Tibial nerve (tissue), 4 donors: Measurements from ENCODE around the gene COA3. TPM values are rescaled to one million over a fixed set of nuclear protein-coding genes. Genes with fewer than 3 reads are reported as not detected.
"Not testable (repeated sequence)": the region's sequence is repeated elsewhere in the genome, so short reads cannot be mapped to it uniquely, and the experiment has no call there.

ENCODE experiments used
- DNase-seq, 2 donors: peaks; one replicate each; pipeline ENCODE4 v3.0.0-alpha.2; 2019; ENCODE audit warnings: low spot score in 2 of 2
- H3K27ac ChIP-seq, 4 donors: fragments of 200-600 bp; sonication (generic) in 3 of 4; one replicate each; pipeline ENCODE4 v1.5.1; 2017 to 2019; ENCODE audit warnings: mild to moderate bottlenecking in 1 of 4
- H3K27me3 ChIP-seq, 2 donors: fragments of 200-600 bp; sonication (generic) in 1 of 2; one replicate each; pipeline versions ENCODE4 v1.5.1 to v1.6.0; 2017 to 2019
- H3K36me3 ChIP-seq, 3 donors: fragments of 200-600 bp; sonication (generic); one replicate each; pipeline ENCODE4 v1.5.1; 2018 to 2019
- H3K4me1 ChIP-seq, 4 donors: fragments of 200-600 bp; sonication (generic) in 3 of 4; one replicate each; pipeline ENCODE4 v1.5.1; 2017 to 2019
- H3K4me3 ChIP-seq, 4 donors: fragments of 200-600 bp; sonication (generic) in 3 of 4; one replicate each; pipeline ENCODE4 v1.5.1; 2017 to 2019; ENCODE audit warnings: mild to moderate bottlenecking in 1 of 4, moderate library complexity in 1 of 4
- H3K9me3 ChIP-seq, 4 donors: fragments of 200-600 bp; sonication (generic) in 3 of 4; one replicate each; pipeline ENCODE4 v1.5.1; 2017 to 2019
- CTCF ChIP-seq, 5 experiments: fragments of 200-600 bp in 3 of 5; fragments of 450-650 bp in 2 of 5; sonication (generic) in 3 of 5; IDR thresholded peaks; one replicate each; pipeline ENCODE4 v1.5.1; 2016 to 2019; ENCODE audit warnings: antibody characterized with exemption in 5 of 5, mild to moderate bottlenecking in 3 of 5, moderate library complexity in 2 of 5
- EP300 ChIP-seq, 2 donors: sonication (generic); formaldehyde crosslinking; IDR thresholded peaks; one replicate each; pipeline ENCODE4 v1.6.1; 2017; ENCODE audit warnings: antibody characterized with exemption in 2 of 2, mild to moderate bottlenecking in 1 of 2
- POLR2A ChIP-seq, 2 donors: fragments of 450-650 bp; IDR thresholded peaks; one replicate each; pipeline ENCODE4 v1.6.1; 2017; ENCODE audit warnings: antibody characterized with exemption in 2 of 2, mild to moderate bottlenecking in 2 of 2, moderate library complexity in 2 of 2
- WGBS, 2 donors: methylation state at CpG; one replicate each; pipeline ENCODE4 v1.1.5; 2018; 5-methylcytosine and 5-hydroxymethylcytosine counted together
- total RNA-seq, 4 donors: library from RNA; depleted of rRNA; stranded (reverse); fragments of >200 nt; gene quantifications; one replicate each; pipeline ENCODE4 v1.1.0, GENCODE V29; 2016

The COA3 gene
- total RNA-seq, 4 donors from 2014 or later: 58.2 to 91.7 (median 62.6) TPM

DNA sequence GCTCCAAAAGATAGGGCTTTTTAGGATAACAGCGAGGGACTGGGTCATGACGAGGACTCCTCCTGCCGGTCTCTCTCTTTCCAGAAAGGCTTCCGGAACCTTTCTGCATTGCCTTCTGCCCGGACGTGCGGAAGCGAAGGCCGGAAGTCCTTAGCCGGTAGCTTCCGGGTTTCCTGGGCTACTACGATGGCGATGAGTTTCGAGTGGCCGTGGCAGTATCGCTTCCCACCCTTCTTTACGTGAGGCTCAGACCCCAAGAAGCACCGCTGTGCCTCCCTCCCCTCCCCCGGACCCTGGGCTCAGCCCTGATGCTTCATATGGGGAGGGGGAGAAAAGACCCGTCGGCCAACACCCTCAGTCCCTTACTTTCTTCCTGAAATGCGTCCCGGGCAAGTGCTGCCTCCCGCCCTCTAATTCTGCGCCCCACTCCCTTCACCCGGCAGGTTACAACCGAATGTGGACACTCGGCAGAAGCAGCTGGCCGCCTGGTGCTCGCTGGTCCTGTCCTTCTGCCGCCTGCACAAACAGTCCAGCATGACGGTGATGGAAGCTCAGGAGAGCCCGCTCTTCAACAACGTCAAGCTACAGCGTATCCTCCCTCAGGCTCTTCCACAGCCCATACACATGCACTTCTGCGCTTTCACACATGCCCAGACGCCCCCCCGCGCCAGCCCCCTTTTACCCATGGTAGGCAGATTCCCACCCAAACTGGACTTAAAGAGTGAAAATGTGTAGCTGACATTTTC, 25.0 kb downstream of the COA3 start, which contains the start of gene VPS25:
TSS of gene VPS25 (plus strand) at position 160 of the 746 bp plus-strand sequence. CDS start at position 187, 27 bp downstream.
- no peaks in the 10 kb centered on the region for H3K9me3 ChIP-seq
- H3K4me3 ChIP-seq: peak within 1 kb of the TSS; percentile 69 to 78 (median 76)
- peak; percentile 38 to 77 for DNase-seq
- TF ChIP-seq EP300 (IDR thresholded peaks at IDR 0.05): peak in 1 of 2 donors; percentile 91
- peak in 1 of 2 donors; percentile 51 for TF ChIP-seq POLR2A (IDR thresholded peaks at IDR 0.05)
- TF ChIP-seq CTCF (IDR thresholded peaks at IDR 0.05): no peak
- peaks cover 0 to 15% (median 8%) of the 10 kb centered on the region in 4 donors for H3K4me1 ChIP-seq
- WGBS, 2 donors: 2% methylated on average over 30 to 37 of the region's 39 CpGs
- H3K27ac ChIP-seq: peak within 1 kb of the TSS; percentile 53 to 88 (median 80)
- H3K36me3 ChIP-seq: peaks cover 3 to 41% (median 28%) of the 10 kb centered on the region in 3 donors
- no peaks in the 10 kb centered on the region for H3K27me3 ChIP-seq

- Histone ChIP-seq H3K9me3 (no peaks in the 10 kb centered on the region), H3K27ac (peak overlapping the region; percentile 53 to 88 (median 80)), H3K4me3 (peak overlapping the region; percentile 69 to 78 (median 76)), H3K36me3 (peaks cover 3 to 35% (median 23%) of the 10 kb centered on the region in 3 donors), H3K27me3 (no peaks in the 10 kb centered on the region), H3K4me1 (peaks cover 0 to 15% (median 8%) of the 10 kb centered on the region in 4 donors)
- DNase-seq: no peak
- 3 to 6% methylated on average over 3 of the region's 3 CpGs for WGBS, 2 donors
- TF ChIP-seq EP300 (IDR thresholded peaks at IDR 0.05) (no peak), CTCF (IDR thresholded peaks at IDR 0.05) (no peak), POLR2A (IDR thresholded peaks at IDR 0.05) (no peak)
These were observed 25.6 kb downstream of the COA3 start for GRCh38 chr17:42772945-42773289.

DNA sequence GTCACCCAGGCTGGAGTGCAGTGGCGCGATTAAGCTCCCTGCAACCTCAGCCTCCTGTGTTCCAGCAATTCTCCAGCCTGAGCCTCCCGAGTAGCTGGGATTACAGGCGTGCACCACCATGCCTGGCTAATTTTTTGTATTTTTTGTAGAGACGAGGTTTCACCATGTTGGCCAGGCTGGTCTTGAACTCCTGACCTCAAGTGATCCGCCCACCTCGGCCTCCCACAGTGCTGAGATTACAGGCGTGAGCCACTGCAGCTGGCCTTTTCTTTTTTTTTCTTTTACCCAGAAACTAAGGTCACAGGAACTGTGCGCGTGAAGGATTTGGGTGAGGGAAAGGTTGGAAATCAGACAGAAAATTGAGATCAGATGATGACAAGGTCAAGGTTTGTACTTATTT, 28.5 kb downstream of the COA3 start:
- not testable (repeated sequence) for H3K27ac ChIP-seq, H3K27me3 ChIP-seq, H3K4me3 ChIP-seq, H3K36me3 ChIP-seq, H3K9me3 ChIP-seq, DNase-seq
- peaks cover 0 to 15% (median 8%) of the 10 kb centered on the region in 4 donors for H3K4me1 ChIP-seq
- WGBS, 2 donors: 72 to 73% methylated on average over 10 of the region's 10 CpGs

GRCh38 chr17:42768006-42768405, 30.5 kb downstream of the COA3 start:
- DNase-seq, H3K4me1 ChIP-seq, H3K27ac ChIP-seq, H3K27me3 ChIP-seq, H3K9me3 ChIP-seq, H3K36me3 ChIP-seq, H3K4me3 ChIP-seq: not testable (repeated sequence)
- 71 to 73% methylated on average over 9 of the region's 9 CpGs for WGBS, 2 donors

DNA sequence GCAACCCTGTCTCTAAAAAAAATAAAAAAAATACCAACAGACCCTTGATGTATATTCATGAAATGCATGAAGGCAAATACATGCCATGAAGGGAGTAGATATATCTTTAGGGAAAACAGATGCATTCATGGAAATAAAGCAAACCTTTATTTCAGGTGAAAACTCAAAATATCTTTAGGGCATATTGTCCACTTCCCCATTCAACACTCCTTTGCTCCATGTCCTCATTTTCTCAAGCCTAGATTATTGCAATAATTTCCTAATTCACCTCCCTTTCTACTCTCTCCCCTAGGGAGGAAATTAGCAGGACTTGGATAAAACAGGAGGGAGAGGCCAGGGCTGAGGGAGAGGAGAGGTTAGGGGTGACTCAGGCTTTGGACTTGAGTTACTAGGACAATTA, 31.0 kb downstream of the COA3 start:
- peaks cover 0 to 6% of the 10 kb centered on the region in 2 donors for H3K27me3 ChIP-seq
- H3K4me3 ChIP-seq: no peak overlapping the region
- no peak overlapping the region for H3K27ac ChIP-seq
- no peaks in the 10 kb centered on the region for H3K36me3 ChIP-seq
- peaks cover 0 to 10% (median 4%) of the 10 kb centered on the region in 4 donors for H3K4me1 ChIP-seq
- TF ChIP-seq CTCF (IDR thresholded peaks at IDR 0.05): no peak
- no peak for TF ChIP-seq POLR2A (IDR thresholded peaks at IDR 0.05)
- TF ChIP-seq EP300 (IDR thresholded peaks at IDR 0.05): no peak
- H3K9me3 ChIP-seq: no peaks in the 10 kb centered on the region
- DNase-seq: no peak

DNA sequence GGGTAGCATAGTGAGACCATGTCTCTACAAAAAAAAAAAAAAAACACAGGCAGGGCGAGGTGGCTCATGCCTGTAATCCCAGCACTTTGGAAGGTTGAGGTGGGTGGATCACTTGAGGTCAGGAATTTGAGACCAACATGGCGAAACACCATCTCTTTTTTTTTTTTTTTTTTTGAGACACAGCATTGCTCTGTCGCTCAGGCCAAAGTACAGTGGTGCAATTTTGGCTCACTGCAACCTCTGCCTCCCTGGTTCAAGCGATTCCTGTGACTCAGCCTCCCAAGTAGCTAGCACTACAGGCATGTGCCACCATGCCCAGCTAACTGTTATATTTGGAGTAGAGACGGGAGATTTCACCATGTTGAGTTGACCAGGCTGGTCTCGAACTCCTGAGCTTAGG, 32.4 kb downstream of the COA3 start:
- DNase-seq: no peak
- no peak overlapping the region for H3K27ac ChIP-seq
- no peaks in the 10 kb centered on the region for H3K9me3 ChIP-seq
- TF ChIP-seq EP300 (IDR thresholded peaks at IDR 0.05): no peak
- no peak for TF ChIP-seq CTCF (IDR thresholded peaks at IDR 0.05)
- no peak for TF ChIP-seq POLR2A (IDR thresholded peaks at IDR 0.05)
- WGBS, 2 donors: 82 to 90% methylated on average over 6 of the region's 6 CpGs
- no peak overlapping the region for H3K4me3 ChIP-seq
- no peaks in the 10 kb centered on the region for H3K36me3 ChIP-seq
- peaks cover 0 to 23% (median 10%) of the 10 kb centered on the region in 4 donors for H3K4me1 ChIP-seq
- H3K27me3 ChIP-seq: peaks cover 0 to 19% of the 10 kb centered on the region in 2 donors
